ENCODE results near the gene SYNE1. TPM values are rescaled to one million over a fixed set of nuclear protein-coding genes. Genes with fewer than 3 reads are reported as not detected.

The SYNE1 gene
- total RNA-seq, 3 donors from 2014 or later = 16.8 to 78.6 (median 22.3) TPM

DNA sequence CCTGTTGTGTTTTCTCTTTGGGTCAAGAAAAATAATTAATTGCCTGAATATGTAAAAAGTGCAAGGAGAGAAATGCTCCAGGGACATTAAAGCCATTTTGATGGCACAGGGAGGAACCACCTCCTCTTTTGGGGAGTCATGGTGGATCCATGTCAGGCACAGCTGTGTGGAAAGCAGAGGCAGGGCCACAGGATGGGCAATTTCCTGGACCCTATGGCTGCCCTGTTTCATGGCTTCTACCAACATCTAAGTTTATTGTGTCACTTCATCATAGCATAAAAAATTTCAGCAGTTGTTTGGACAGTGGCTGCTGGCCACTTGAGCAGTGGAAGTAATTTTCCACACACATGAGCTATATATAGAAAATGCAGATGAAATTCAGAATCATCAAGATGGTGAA, 238.2 kb downstream of the SYNE1 start:
- H3K4me3 ChIP-seq = no peak overlapping the region
- H3K4me1 ChIP-seq (ENCODE audit: low read depth) = no peaks in the 10 kb centered on the region
- intact Hi-C loops (cut with DNase I, micrococcal nuclease) = no loop called here
- TF ChIP-seq, protein P1, sequence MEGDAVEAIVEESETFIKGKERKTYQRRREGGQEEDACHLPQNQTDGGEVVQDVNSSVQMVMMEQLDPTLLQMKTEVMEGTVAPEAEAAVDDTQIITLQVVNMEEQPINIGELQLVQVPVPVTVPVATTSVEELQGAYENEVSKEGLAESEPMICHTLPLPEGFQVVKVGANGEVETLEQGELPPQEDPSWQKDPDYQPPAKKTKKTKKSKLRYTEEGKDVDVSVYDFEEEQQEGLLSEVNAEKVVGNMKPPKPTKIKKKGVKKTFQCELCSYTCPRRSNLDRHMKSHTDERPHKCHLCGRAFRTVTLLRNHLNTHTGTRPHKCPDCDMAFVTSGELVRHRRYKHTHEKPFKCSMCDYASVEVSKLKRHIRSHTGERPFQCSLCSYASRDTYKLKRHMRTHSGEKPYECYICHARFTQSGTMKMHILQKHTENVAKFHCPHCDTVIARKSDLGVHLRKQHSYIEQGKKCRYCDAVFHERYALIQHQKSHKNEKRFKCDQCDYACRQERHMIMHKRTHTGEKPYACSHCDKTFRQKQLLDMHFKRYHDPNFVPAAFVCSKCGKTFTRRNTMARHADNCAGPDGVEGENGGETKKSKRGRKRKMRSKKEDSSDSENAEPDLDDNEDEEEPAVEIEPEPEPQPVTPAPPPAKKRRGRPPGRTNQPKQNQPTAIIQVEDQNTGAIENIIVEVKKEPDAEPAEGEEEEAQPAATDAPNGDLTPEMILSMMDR (IDR thresholded peaks at IDR 0.05) = no peak
- DNase-seq = no peak
- H3K36me3 ChIP-seq (ENCODE audit: low read depth) = no peaks in the 10 kb centered on the region
- ATAC-seq = no peak
- no peaks in the 10 kb centered on the region for H3K9me3 ChIP-seq

- no peaks in the 10 kb centered on the region for H3K4me1 ChIP-seq (ENCODE audit: low read depth)
- TF ChIP-seq, protein P1 (IDR thresholded peaks at IDR 0.05) = no peak
- H3K36me3 ChIP-seq (ENCODE audit: low read depth) = no peaks in the 10 kb centered on the region
- DNase-seq (no peak), ATAC-seq (no peak)
- H3K4me3 ChIP-seq = no peak overlapping the region
- intact Hi-C loops (cut with DNase I, micrococcal nuclease) = no loop called here
- H3K9me3 ChIP-seq = no peaks in the 10 kb centered on the region
Observed at GRCh38 chr6:152398316-152398715, 238.8 kb downstream of the SYNE1 start.

- Histone ChIP-seq H3K36me3 (ENCODE audit: low read depth) (no peaks in the 10 kb centered on the region), H3K4me1 (ENCODE audit: low read depth) (no peaks in the 10 kb centered on the region), H3K9me3 (no peaks in the 10 kb centered on the region), H3K4me3 (no peak overlapping the region)
- intact Hi-C loops (cut with DNase I, micrococcal nuclease) = no loop called here
- ATAC-seq = no peak
- DNase-seq = no peak
- TF ChIP-seq, protein P1 (IDR thresholded peaks at IDR 0.05) = no peak
Observed at GRCh38 chr6:152394303-152394702, 242.9 kb downstream of the SYNE1 start.

- H3K36me3 ChIP-seq (ENCODE audit: low read depth) = no peaks in the 10 kb centered on the region
- H3K4me1 ChIP-seq (ENCODE audit: low read depth) = no peaks in the 10 kb centered on the region
- intact Hi-C loops (cut with DNase I, micrococcal nuclease) = no loop called here
- no peak overlapping the region for H3K4me3 ChIP-seq
- H3K9me3 ChIP-seq = no peaks in the 10 kb centered on the region
- ATAC-seq = no peak
- TF ChIP-seq, protein P1 (IDR thresholded peaks at IDR 0.05) = no peak
- no peak for DNase-seq
Observed at GRCh38 chr6:152391179-152391880, 245.8 kb downstream of the SYNE1 start.

DNA sequence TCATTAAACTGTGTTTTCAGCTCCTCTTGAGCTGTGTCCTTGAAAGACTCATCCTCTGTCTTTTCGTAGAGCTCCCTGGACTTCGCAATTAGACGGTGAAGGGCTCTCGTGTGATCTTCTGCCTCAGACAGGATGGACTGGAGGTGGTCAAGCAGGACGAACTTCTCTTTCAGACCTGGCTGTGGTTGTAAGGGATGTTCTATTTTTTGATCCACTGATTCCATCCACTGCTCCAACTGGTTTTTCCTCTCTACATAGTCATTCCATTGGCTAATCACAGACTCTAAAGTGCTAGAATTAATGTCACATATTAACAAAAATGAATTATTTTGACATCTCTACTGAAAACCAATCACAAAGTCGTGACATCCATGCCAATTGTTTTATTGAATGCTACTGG, 250.1 kb downstream of the SYNE1 start:
- Histone ChIP-seq H3K4me3 (no peak overlapping the region), H3K4me1 (ENCODE audit: low read depth) (no peaks in the 10 kb centered on the region), H3K36me3 (ENCODE audit: low read depth) (no peaks in the 10 kb centered on the region), H3K9me3 (no peaks in the 10 kb centered on the region)
- DNase-seq (no peak), ATAC-seq (no peak)
- intact Hi-C loops (cut with DNase I, micrococcal nuclease) = no loop called here
- TF ChIP-seq, protein P1 (IDR thresholded peaks at IDR 0.05) = no peak

GRCh38 chr6:152386131-152386530, 251.0 kb downstream of the SYNE1 start:
- no peaks in the 10 kb centered on the region for H3K36me3 ChIP-seq (ENCODE audit: low read depth)
- TF ChIP-seq, protein P1 (IDR thresholded peaks at IDR 0.05) = no peak
- no peak for ATAC-seq
- H3K4me1 ChIP-seq (ENCODE audit: low read depth) = no peaks in the 10 kb centered on the region
- no peaks in the 10 kb centered on the region for H3K9me3 ChIP-seq
- intact Hi-C loops (cut with DNase I, micrococcal nuclease) = no loop called here
- DNase-seq = no peak
- H3K4me3 ChIP-seq = no peak overlapping the region
